ENCODE results near the gene EHBP1L1. TPM values are rescaled to one million over a fixed set of nuclear protein-coding genes. Genes with fewer than 3 reads are reported as not detected.

The EHBP1L1 gene
- polyA plus RNA-seq, 1 donor (not counting 4 experiments of a cell fraction or from before 2014, with no cell fraction given) = 10.4 TPM

GRCh38 chr11:65586247-65586630 is 10.4 kb downstream of the EHBP1L1 start:
- FAIRE-seq = no peak
- H3K79me2 ChIP-seq (ENCODE audit: control insufficient read depth, insufficient read depth, low read length) = no peaks in the 10 kb centered on the region
- H3K9me1 ChIP-seq (ENCODE audit: control insufficient read depth, extremely low read depth, insufficient read depth, low read length) = no peaks in the 10 kb centered on the region
- H3K9me3 ChIP-seq (ENCODE audit: control insufficient read depth, low read depth, low read length) = no peaks in the 10 kb centered on the region
- TF ChIP-seq CTCF (optimal IDR thresholded peaks at IDR 0.05 in 1 of 3, IDR thresholded peaks at IDR 0.05 in 1 of 3, conservative IDR thresholded peaks at IDR 0.05 in 1 of 3; ENCODE audit: extremely low read depth in 1 of 3, insufficient read depth in 2 of 3, low read length in 3 of 3) (no peak), EZH2 (IDR thresholded peaks at IDR 0.05; ENCODE audit: low read length) (no peak)
- H2AFZ ChIP-seq (ENCODE audit: control insufficient read depth, low read length) = no peak overlapping the region
- no peak overlapping the region for H3K27ac ChIP-seq (ENCODE audit: control insufficient read depth, insufficient read depth, low read length)
- no peak overlapping the region for H3K4me3 ChIP-seq (ENCODE audit: control insufficient read depth in 2 of 3, extremely low read depth in 1 of 3, insufficient read depth in 2 of 3, low read depth in 1 of 3, low read length in 3 of 3)
- no peaks in the 10 kb centered on the region for H3K27me3 ChIP-seq (ENCODE audit: control insufficient read depth, extremely low read depth, insufficient read depth, low read length)
- H3K9ac ChIP-seq (ENCODE audit: control insufficient read depth, extremely low read depth, insufficient read depth, low read length) = no peak overlapping the region
- H3K4me1 ChIP-seq (ENCODE audit: control insufficient read depth, extremely low read depth, insufficient read depth, low read length) = peaks cover 10% of the 10 kb centered on the region
- dilution Hi-C loops (cut with MboI; ENCODE audit: extremely low pct_ligation_motif_present, low sequenced_read_pairs) = no loop called here
- no peak for DNase-seq (ENCODE audit: low read depth, low spot score)
- H3K36me3 ChIP-seq (ENCODE audit: control insufficient read depth in 2 of 2, extremely low read depth in 1 of 2, insufficient read depth in 2 of 2, low read length in 2 of 2) = peaks cover 9 to 19% of the 10 kb centered on the region in 2 experiments
- H4K20me1 ChIP-seq (ENCODE audit: control insufficient read depth, extremely low read depth, insufficient read depth, low read length) = peaks cover 4% of the 10 kb centered on the region
- H3K4me2 ChIP-seq (ENCODE audit: control insufficient read depth, extremely low read depth, insufficient read depth, low read depth, low read length) = no peak overlapping the region

GRCh38 chr11:65586676-65587075 is 10.8 kb downstream of the EHBP1L1 start:
- Histone ChIP-seq H3K27me3 (ENCODE audit: control insufficient read depth, extremely low read depth, insufficient read depth, low read length) (no peaks in the 10 kb centered on the region), H3K27ac (ENCODE audit: control insufficient read depth, insufficient read depth, low read length) (no peak overlapping the region), H3K36me3 (ENCODE audit: control insufficient read depth in 2 of 2, extremely low read depth in 1 of 2, insufficient read depth in 2 of 2, low read length in 2 of 2) (peaks cover 9 to 18% of the 10 kb centered on the region in 2 experiments), H3K9me3 (ENCODE audit: control insufficient read depth, low read depth, low read length) (no peaks in the 10 kb centered on the region), H3K9ac (ENCODE audit: control insufficient read depth, extremely low read depth, insufficient read depth, low read length) (no peak overlapping the region), H2AFZ (ENCODE audit: control insufficient read depth, low read length) (no peak overlapping the region), H4K20me1 (ENCODE audit: control insufficient read depth, extremely low read depth, insufficient read depth, low read length) (peaks cover 4% of the 10 kb centered on the region), H3K9me1 (ENCODE audit: control insufficient read depth, extremely low read depth, insufficient read depth, low read length) (no peaks in the 10 kb centered on the region), H3K4me2 (ENCODE audit: control insufficient read depth, extremely low read depth, insufficient read depth, low read depth, low read length) (no peak overlapping the region), H3K4me1 (ENCODE audit: control insufficient read depth, extremely low read depth, insufficient read depth, low read length) (peaks cover 11% of the 10 kb centered on the region), H3K4me3 (ENCODE audit: control insufficient read depth in 2 of 3, extremely low read depth in 1 of 3, insufficient read depth in 2 of 3, low read depth in 1 of 3, low read length in 3 of 3) (no peak overlapping the region), H3K79me2 (ENCODE audit: control insufficient read depth, insufficient read depth, low read length) (no peaks in the 10 kb centered on the region)
- DNase-seq (ENCODE audit: low read depth, low spot score) (no peak), FAIRE-seq (no peak)
- dilution Hi-C loops (cut with MboI; ENCODE audit: extremely low pct_ligation_motif_present, low sequenced_read_pairs) = no loop called here
- TF ChIP-seq CTCF (optimal IDR thresholded peaks at IDR 0.05 in 1 of 3, IDR thresholded peaks at IDR 0.05 in 1 of 3, conservative IDR thresholded peaks at IDR 0.05 in 1 of 3; ENCODE audit: extremely low read depth in 1 of 3, insufficient read depth in 2 of 3, low read length in 3 of 3) (no peak), EZH2 (IDR thresholded peaks at IDR 0.05; ENCODE audit: low read length) (no peak)
